Fibroblast of skin of abdomen (primary cell): ENCODE data around the gene ZSCAN16. TPM values are rescaled to one million over a fixed set of nuclear protein-coding genes. Genes with fewer than 3 reads are reported as not detected.
"Not testable (repeated sequence)": the region's sequence is repeated elsewhere in the genome, so short reads cannot be mapped to it uniquely, and the experiment has no call there.

Source experiments
- DNase-seq: peaks from one replicate; pipeline ENCODE4 v3.0.0-alpha.2; 2013
- polyA plus RNA-seq, 2 experiments: library from polyadenylated mRNA; unstranded; fragments of 120-200 nt; gene quantifications; one replicate each; pipeline ENCODE4 v1.2.1, GENCODE V29; 2013; ENCODE audit not compliant: insufficient read length in 2 of 2

ZSCAN16 gene
- 0.95 TPM for polyA plus RNA-seq (2013, experiment 1 of 2; ENCODE audit: insufficient read length)
- 1.3 TPM for polyA plus RNA-seq (2013, experiment 2 of 2; ENCODE audit: insufficient read length)

GRCh38 chr6:28124350-28124970 is at the start of gene ZSCAN16:
TSS of gene ZSCAN16 (plus strand) at chr6:28124609. CDS start at chr6:28125444, 835 bp downstream.
- peak; percentile 81 for DNase-seq

GRCh38 chr6:28078050-28078449 is 46.4 kb upstream of the ZSCAN16 start:
- no peak for DNase-seq

- DNase-seq, result no peak
Observed at GRCh38 chr6:28078836-28079235, 45.6 kb upstream of the ZSCAN16 start.

- not testable (repeated sequence) for DNase-seq
Observed at GRCh38 chr6:28080381-28080630, 44.1 kb upstream of the ZSCAN16 start, which contains the start of gene ZNF165. TSS of gene ZNF165 (plus strand) at chr6:28080568. CDS start at chr6:28085481, 4,913 bp downstream.

GRCh38 chr6:28080631-28081485 is 43.6 kb upstream of the ZSCAN16 start:
- DNase-seq, result peak; percentile 97

- no peak for DNase-seq
Observed at GRCh38 chr6:28081486-28081751, 43.0 kb upstream of the ZSCAN16 start.

DNA sequence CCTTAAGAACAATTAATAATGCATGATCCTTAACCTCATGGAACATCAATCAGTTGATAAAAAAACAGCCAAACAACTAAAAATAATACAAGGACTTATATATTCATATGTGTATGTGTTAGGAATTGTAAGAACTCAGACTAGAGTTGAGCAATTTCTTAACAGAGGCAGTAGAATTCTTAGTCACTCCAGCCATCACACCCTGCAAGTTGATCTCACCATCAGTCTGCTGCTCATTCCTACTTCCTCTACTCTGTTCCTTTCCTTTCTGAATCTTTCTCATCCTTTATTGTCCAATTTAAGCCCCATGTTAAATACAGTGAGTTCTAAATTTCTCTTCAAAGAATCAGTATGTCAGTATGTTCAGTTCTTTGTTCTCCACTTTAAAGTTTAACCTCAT is 41.5 kb upstream of the ZSCAN16 start:
- no peak for DNase-seq

DNA sequence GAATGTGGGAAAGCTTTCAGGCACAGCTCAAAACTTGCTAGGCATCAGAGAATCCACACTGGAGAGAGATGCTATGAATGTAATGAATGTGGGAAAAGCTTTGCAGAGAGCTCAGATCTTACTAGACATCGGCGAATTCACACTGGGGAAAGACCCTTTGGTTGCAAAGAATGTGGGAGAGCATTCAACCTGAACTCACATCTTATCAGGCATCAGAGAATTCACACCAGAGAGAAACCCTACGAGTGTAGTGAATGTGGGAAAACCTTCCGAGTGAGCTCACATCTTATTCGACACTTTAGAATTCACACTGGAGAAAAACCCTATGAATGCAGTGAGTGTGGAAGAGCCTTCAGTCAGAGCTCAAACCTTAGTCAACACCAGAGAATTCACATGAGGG is 35.4 kb upstream of the ZSCAN16 start:
- no peak for DNase-seq

DNA sequence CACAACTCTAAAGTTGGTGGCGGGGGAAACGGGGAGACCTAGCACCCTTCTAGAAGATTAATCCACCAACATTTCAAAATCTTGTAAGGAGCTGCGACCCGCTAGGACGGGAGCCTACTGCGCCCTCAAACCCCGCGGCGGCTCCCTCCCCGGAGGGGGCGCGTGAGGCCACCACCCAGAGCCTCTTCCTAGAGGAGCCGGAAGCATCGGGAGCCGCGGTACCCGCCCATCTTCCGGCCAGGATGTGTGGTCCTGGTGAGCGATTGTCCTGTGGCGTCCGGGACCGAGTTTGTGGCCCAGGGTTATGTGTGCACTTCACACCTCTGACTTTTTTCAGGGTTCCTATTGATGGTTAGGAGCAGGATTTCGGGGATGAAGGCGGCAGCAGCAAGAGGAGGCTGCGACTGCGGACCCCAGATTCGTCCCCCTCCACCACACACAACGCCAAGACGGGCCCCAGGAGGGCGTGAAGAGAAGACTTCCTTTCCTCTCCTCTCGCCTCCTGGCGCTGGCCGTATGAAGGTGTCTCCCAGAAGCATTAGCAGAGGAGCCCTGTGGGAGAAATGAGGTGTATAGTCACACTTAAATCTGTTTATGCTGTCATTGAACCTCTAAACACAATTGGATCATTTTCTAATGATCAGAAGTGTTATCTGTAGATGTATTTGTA is 33.4 kb upstream of the ZSCAN16 start:
- DNase-seq, result no peak

DNA sequence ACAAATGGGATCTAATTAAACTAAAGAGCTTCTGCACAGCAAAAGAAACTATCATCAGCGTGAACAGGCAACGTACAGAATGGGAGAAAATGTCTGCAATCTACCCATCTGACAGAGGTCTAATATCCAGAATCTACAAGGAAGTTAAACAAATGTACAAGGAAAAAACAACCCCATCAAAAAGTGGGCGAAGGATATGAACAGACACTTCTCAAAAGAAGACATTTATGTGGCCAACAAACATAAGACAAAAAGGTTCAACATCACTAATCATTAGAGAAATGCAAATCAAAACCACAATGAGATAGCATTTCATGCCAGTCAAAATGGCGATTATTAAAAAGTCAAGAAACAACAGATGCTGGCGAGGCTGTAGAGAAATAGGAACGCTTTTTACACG is 22.2 kb upstream of the ZSCAN16 start:
- DNase-seq, result not testable (repeated sequence)

DNA sequence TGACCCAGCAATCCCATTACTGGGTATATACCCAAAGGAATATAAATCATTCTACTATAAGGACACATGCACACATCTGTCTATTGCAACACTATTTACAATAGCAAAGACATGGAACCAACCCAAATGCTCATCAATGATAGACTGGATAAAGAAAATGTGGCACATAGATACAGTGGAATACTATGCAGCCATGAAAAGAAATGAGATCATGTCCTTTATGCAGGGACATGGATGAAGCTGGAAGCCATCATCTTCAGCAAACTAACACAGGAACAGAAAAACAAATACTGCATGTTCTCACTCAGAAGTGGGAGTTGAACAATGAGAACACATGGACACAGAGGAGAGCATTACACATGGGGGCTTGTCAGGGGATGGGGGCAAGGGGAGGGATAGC is 21.7 kb upstream of the ZSCAN16 start:
- not testable (repeated sequence) for DNase-seq

- peak; percentile 74 for DNase-seq
Observed at GRCh38 chr6:28104392-28105244, 19.8 kb upstream of the ZSCAN16 start.

DNA sequence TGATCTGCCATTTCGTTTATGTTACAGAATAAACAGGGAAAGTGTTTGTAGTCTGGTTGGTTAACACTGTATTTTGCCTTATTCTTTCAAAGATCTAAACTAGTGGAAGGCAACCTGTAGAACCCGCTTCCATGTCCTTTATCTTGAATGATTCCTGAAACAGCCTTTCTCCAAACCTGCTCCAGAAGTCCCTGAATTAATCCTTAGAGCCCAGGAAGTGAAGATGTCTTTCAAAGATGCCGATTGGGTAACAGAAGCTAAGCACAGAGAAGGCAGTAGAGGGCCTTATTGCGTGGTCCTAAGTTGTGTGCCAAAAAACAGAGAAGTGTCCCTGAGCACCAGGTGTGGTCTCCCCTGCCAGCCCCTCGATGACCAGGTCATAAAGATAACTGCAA is 19.2 kb upstream of the ZSCAN16 start:
- DNase-seq, result no peak

GRCh38 chr6:28107506-28107905 is 16.9 kb upstream of the ZSCAN16 start:
- no peak for DNase-seq

DNA sequence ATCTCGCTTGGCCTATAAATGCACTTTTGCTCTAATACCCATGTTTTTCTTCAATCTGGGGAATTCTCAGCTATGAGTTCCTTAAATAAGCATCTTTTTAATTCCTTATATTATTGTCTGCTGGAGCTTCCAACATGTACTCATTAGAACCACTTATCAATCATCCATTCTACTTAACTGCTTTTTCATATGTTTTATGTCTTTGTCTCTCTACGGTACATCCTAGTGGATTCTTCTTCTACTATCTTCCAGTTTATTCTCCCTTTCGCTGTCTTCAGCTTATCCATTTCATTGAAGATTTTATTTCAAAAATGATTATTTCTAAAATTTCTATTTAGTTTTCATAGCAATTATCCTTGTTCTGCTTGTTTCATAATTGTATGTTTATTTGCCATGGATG is 12.4 kb upstream of the ZSCAN16 start:
- no peak for DNase-seq

DNA sequence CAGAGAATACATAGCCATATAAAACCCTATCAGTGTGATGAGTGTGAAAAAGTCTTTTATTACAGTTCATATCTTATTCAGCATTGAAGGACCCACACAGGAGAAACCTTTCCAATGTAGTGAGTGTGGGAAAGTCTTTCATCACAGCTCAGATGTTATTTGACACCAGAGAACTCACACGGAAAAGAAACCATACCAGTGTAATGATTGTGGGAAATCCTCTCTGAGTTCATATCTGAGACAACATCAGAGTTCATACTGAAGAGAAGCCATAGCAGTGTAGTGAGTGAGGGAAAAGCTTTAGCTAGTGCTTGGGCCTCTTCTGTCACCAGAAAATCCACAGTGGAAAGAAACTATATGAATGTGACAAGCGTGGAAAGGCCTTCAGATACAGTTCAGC is 8.6 kb upstream of the ZSCAN16 start:
- no peak for DNase-seq

GRCh38 chr6:28117386-28118050 is 6.9 kb upstream of the ZSCAN16 start:
- no peak for DNase-seq

GRCh38 chr6:28118217-28118616 is 6.2 kb upstream of the ZSCAN16 start:
- no peak for DNase-seq

DNA sequence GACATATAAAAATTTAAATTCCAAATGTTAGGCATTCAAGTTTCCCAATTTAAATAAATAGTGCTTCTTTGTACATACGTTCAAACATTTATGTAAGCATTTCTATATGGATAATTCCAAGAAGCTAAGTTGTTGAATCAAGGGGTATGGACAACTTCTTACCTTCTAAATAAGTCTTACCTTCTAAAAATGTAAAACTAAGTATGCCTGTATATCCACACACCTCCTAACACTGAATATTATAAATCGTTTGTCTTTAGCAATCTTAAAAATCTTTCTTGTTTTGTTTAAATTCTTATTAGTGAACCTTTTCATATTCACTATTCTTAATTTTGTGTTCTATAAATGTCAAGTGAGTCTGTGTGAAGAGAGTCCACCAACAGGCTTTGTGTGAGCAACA is 2.5 kb upstream of the ZSCAN16 start:
- no peak for DNase-seq

DNA sequence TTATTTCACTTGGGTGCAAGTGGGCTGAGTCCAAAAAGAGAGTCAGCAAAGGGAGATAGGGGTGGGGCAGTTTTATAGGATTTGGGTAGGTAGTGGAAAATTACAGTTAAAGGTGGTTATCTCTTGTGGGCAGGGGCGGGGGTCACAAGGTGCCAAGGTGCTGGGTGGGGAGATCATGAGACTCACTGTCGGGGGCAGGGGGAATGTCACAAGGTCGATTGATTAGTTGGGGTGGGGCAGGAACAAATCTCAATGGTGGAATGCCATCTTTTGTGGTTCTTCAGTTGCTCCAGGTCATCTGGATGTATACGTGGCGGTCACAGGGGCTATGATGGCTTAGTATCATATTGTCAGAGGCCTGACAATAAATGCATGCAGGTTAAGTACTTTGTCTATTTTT is 2.1 kb upstream of the ZSCAN16 start:
- not testable (repeated sequence) for DNase-seq

DNA sequence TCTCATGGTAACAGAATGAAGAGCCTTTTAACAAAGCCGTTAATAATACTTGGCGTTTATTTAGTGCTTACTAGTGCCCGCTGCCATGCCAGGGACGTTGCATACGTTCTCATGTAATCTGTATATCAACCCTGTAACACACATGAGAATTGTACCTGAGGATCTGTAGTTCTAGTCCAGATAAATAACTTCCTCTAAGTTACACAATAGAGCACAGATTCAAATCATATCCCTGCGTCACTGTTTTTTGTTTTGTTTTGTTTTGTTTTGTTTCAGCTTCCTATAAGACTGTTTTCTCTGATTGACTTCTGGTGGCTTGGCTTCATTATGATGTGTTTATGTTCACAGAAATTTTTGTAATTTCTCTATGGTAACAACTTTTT is 553 bp downstream of the ZSCAN16 start:
- no peak for DNase-seq

DNA sequence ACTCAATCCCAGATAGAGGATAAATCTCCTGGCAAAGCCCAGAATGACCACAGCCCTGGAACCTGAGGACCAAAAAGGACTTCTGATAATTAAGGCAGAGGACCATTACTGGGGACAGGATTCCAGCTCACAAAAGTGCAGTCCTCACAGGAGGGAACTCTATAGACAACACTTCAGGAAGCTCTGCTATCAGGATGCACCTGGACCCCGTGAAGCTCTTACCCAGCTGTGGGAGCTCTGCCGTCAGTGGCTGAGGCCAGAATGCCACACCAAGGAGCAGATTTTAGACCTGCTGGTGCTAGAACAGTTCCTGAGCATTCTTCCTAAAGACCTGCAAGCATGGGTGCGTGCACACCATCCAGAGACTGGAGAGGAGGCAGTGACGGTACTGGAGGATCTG is 992 bp downstream of the ZSCAN16 start:
- DNase-seq, result no peak
